ENCODE data around the gene ASPDH.

ASPDH gene

GRCh38 chr19:50513746-50514345 lies at the start of gene ASPDH:
Gene ASPDH (minus strand): TSS chr19:50513913. CDS start chr19:50513823, 90 bp downstream.
- no peak for DNase-seq

DNA sequence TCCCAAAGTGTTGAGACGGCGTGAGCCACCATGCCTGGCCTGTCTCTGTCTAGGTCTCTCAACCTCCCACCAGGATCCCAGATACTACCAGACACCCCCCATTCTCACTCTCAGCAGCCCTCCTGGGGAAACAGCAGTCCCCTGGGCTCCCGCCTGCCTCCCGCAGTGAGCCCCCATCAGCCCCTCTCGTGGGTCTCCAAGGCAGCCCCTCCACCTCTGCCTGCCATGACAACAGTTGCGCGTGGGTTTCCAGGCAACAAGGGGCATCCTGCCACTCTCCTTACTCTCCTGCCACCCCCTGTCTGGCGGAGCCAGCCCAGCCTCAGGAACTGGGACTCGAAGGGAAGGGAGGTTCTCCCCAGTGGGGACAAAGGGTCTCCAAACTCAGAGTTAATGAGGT lies 49.3 kb upstream of the ASPDH start:
- DNase-seq, result no peak

GRCh38 chr19:50562329-50562728 lies 48.6 kb upstream of the ASPDH start:
- no peak for DNase-seq

- DNase-seq, result no peak
Observed at GRCh38 chr19:50559636-50560035, 45.9 kb upstream of the ASPDH start.

DNA sequence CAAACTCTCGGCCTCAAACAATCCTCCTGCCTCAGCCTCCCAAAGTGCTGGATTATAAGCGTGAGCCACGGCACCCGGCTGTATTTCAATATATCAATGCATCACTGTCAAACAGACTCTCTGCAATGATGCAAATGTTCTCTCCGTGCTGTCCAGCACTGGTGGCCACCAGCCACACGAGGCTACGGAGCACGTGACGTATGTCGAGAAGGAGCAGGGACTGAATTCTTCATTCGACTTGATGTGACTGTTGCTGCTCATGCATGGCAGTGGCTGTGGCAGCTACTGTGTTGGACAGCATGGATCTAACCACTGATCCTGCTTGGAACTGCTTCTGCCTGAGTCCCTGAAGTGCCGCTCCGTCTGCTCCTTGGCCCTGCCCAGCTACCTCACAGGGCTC lies 44.7 kb upstream of the ASPDH start:
- no peak for DNase-seq

DNA sequence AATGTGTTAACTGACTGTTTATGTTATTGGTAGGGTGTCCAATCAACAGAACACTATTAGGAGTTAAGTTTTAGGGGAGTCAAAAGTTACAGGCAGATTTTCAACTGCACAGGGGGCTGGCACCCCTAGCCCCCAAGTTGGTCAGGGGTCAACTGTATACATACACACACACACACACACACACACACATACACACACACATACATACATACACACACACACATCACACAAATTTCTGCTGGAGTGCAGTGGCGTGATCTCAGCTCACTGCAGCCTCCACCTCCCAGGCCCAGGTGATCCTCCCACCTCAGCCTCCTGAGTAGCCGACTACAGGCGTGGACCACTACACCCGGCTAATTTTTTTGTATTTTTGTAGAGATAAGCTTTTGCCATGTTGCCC lies 44.3 kb upstream of the ASPDH start:
- no peak for DNase-seq

GRCh38 chr19:50557009-50557613 lies 43.4 kb upstream of the ASPDH start:
- DNase-seq, result no peak

GRCh38 chr19:50556282-50557008 lies 42.7 kb upstream of the ASPDH start:
- DNase-seq, result peak; percentile 86

- DNase-seq, result no peak
Observed at GRCh38 chr19:50555450-50556281, 42.0 kb upstream of the ASPDH start.

DNA sequence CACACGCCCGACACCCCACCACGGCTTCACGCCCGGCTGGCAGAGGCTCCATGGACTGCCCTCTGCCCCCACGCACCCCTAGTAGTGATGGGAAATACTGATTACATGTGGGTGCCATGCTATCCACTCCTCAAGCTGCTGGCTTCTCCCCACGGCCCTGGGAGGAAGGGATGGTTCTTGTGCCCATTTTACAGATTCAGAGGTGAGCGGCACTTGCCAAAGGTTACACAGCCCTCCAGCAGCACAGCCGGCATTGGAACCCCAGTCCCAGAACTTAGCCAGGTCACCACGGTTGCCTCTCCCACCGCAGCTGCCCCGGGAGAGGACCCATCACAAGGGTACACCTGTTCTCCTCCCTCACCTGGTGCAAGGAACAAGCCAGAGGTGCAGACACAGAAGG lies 41.3 kb upstream of the ASPDH start:
- DNase-seq, result no peak

DNA sequence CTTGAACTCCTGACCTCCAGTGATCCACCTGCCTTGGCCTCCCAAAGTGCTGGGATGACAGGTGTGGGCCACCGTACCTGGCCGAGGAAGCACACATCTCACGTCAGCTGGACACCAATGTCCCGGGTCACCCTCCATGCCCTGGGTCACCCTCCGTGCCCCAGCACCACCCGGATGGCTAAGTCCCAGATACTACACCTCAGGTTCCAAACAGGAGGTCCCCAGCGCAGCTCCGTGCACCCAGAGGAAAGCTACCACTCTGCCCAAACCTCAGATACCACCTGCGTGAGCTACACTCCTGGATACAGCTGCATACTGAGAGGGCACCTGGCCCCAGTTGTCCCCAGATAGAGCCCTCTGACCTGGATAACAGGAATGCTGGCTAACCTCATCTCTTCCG lies 40.5 kb upstream of the ASPDH start:
- no peak for DNase-seq

DNA sequence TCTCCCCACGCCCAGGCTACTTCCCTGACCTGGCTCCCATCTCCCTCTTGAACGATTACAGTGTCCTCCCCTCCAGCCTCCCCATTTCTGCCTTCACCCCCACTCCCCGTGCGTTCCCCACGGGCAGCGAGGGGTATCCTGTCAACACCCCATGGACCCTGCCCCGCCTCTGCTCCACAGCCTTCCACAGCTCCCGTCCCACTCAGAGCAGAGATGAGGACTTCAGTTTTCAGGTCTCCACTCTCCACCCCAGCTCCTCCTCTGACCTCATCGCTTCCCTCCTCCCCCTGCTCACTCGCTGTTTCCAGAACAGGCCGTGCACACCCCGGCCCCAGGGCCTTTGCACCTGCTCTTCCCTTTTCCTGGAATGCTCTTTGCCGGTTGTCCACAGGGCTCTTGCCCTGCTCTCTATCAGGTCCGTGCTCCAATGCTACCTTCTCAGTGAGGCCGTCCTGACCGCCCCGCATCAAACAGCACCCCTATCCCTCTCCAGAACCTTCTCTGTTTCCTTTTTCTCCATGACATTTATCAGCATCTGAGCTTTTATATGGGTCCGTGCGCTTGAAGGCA lies 39.5 kb upstream of the ASPDH start:
- DNase-seq, result no peak

GRCh38 chr19:50552540-50552939 lies 38.8 kb upstream of the ASPDH start:
- DNase-seq, result no peak

GRCh38 chr19:50551715-50552187 lies 38.0 kb upstream of the ASPDH start:
- DNase-seq, result peak; percentile 35

GRCh38 chr19:50551034-50551714 lies 37.5 kb upstream of the ASPDH start:
- no peak for DNase-seq

GRCh38 chr19:50550594-50550966 lies 36.9 kb upstream of the ASPDH start:
- no peak for DNase-seq

DNA sequence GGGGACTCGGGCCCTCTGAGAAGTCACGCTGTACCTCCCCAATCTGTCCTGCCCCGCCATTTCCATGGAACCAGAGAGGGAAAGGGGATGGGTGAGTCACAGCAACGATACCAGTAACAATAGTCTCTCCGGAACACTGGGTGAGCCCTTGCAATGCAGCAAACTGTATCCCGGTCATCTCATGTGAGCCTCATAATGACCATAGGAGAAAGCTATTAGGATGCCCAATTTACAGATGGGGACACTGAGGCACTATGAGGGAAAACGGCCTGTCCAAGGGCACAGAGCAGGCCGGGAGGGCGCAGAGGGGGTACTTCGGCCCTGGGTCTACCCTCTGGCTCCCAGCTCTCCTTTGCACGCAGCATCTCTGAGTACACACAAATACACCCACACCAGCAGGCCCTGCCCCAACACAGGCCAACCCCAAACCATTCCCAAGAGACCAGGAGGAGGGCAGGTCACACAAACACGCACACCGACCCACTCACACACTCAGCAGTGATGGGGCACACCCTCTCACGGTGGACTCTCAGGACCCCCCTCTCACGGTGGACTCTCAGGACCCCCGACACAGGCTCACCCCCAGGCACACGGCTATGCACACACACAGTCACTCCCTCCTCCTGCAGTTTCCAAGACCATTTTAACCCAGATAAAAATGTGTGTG lies 36.3 kb upstream of the ASPDH start:
- no peak for DNase-seq

- DNase-seq, result no peak
Observed at GRCh38 chr19:50549059-50549926, 35.6 kb upstream of the ASPDH start.

GRCh38 chr19:50548191-50549058 lies 34.7 kb upstream of the ASPDH start:
- DNase-seq, result no peak
